Stimulated activated CD4-positive, alpha-beta T cell treated with anti-CD3 and anti-CD28 coated beads, Interleukin-2, amount 100 ng/mL, for 48 hours (primary cell): ENCODE data around the gene IFT81.
"Not testable (repeated sequence)": the region's sequence is repeated elsewhere in the genome, so short reads cannot be mapped to it uniquely, and the experiment has no call there.

ENCODE experiments used
- DNase-seq, 2 donors: peaks; one replicate each; pipeline ENCODE4 v3.0.0-alpha.2; 2020

The IFT81 gene

DNA sequence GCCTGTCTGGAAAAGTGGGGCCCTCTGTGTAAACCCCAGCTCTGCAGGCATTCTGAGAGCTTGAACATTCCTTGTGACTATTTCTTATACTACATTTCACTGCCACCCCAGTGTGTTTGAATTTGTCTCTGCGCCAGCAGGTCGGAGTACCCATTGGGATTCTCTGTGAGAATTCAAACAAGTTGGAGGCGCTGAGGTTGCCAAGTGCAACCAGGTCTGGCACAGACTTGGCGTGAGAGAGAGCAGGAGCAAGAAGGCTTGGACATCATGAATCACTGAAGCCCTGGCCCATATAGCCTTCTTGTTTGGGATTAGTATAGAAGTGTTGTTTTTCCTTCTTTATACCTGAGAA is 123.9 kb downstream of the IFT81 start:
- no peak for DNase-seq

DNA sequence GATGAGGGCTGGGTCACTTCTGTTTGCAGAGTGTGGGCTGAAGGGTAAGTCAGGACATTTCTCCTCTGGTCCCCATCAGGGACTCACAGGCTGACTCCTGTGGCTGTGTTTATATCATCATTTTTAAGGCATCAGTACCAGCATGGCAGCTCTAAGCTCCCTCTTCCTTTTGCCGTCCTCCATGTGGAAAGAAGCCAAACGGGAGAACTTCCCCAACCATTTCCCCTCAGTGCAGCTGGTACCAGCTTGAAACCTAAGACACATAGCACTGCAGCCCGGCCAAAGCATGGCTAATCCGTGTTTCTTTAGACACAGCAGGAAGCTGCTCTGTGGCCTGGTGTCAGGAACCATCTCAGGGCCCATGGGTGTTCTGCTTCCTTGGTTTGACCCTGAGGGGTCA is 124.9 kb downstream of the IFT81 start:
- DNase-seq = no peak

DNA sequence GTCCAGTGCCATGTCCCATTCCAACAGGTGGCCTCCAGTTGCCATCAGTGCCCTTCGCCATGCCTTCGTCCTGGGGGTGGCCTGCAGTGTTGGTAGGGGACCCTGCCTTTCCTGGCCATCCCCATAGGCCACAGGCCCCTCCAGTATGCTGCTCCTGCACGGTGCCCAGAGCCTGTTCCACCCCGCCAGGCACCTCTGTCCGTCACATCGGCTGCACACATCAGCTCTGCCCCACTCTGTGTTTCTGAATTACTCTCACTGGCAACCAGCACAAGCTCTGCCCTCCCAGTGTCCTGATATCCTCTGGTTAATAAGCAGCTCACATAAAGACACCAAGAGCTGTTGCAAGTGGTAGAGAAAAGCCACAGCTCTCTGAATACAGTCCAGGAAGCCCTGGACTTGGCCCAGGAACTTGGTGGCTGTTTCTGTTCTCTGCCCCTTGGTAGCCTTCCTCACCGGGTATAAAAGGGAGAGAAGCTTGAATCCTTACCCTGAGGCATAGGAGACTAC is 125.6 kb downstream of the IFT81 start:
- no peak for DNase-seq

DNA sequence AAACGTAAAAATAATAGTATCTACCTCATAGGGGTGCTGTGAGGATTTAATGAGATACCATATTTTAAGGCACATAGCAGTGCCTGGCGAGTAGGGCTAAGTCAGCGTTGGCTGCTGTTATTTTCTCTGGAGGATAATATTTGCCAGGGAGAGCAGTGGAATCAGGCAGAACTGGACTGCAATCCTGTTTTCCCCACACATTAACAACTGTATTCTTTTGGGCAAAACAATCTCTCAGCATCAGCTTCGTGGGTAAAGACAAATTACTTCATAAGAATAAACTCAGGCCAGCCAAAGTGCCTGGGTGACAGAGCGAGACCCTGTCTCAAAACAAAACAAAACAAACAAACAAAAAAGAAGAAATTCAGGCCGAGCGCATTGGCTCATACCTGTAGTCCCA is 127.2 kb downstream of the IFT81 start:
- no peak for DNase-seq

DNA sequence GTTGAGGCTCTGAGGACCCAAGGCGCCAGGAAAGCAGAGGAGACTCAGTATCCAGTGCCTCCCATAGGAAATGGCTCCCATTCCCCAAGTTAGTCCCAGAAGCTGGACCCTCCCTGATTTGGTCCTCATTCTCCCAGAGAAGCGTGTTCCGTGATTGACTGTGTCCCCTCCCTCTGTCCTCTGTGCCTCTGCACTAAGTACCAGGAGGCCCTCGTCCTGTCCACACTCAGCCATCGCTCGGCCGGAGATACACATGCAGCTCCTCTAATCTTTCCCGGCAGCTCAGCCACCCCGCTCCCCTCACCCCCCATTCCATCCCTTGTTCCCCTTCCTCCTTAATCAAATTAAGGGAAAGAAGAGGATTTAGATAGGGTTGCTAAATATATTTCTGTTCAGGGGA is 128.6 kb downstream of the IFT81 start:
- no peak for DNase-seq

DNA sequence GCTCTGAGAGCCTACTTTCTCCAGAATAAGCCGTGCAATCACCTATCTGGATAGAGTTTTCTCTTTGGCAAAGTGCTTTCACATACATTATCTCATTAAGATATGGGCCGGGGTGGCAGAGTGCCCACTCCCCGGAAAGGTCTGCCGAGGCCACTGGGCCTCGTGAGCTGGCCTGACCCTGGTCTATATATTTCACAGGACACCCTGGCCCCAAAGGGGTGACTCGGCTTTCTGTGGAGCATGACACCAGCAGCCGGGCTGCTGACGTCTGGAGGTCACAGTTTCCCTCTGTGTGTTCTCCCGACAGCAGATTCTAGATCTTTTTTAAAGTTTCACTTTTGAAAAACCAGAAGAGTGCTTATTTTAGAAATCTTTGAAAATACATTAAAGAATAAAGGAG is 129.0 kb downstream of the IFT81 start:
- DNase-seq = no peak

DNA sequence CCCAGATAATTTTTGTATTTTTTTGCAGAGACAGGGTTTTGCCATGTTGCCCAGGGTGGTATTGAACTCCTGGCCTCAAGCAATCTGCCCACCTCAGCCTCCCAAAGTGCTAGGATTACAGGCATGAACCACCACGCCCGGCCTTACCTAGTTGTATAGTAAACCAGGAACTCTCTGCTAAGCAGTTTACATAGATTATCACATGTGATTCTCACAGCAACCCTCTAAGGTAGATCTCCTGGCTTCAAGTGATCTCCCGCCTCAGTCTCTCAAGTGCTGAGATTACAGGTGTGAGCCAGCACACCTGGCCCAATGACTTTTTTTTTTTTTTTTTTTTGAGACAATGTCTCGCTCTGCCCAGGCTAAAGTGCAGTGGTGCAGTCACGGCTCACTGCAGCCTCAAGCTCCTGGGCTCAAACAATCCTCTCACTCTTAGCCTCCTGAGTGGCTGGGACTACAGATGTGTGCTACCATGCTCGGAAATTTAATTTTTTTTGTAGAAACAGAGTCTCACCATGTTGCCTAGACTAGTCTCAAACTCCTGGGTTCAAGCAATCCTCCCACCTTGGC is 130.9 kb downstream of the IFT81 start:
- no peak for DNase-seq

DNA sequence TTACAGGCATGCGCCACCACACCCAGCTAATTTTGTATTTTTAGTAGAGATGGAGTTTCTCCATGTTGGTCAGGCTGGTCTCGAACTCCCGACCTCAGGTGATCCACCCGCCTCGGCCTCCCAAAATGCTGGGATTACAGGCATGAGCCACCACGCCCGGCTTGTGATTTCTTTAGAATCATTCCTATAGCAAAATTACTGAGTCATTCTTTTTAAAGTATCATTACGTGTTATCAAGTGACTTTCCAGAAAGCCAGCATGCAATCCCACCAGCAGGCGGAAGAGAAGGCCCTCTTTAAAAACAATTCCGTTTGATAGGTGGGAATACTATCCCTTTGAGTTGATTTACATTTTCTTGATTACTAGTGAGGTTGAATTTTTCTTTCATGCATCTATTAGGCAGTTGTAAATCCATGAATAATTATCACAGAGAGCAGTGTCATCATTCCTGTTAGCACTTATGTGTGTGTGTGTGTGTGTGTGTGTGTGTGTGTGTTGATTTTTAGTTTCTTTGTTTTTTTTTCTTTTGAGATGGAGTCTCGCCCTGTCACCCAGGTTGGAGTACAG is 131.8 kb downstream of the IFT81 start:
- DNase-seq = not testable (repeated sequence)

DNA sequence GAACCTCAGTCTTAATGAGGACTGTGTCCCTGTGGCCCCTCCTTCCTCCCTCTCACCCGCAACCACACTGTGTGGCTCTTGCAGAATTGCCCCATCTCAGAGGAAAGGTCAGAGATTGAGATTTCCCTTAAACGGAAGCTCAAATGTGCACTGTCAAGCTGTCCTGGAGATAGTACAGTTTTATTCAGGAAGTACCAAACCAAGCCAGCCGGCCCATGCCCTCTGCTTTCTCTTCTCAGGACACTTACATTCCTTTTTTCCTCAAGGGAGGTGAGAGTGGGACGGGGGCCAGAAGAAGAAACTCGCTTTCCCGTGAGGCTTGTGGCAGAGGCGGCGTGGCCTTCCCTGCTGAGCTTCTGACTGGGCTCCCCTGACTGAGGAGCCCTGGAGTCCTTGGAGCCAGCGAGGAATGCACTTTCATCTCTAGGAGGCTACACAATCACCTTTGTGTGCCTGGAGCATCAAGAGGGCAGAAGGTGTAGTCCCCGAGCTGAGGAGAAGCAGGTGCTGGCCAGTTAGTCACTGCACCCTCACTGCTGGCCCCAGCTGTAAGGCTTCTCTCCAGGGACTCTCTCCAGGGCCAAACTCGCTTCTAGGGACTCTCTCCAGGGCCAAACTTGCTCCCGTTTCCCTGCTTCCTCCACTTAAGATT is 132.7 kb downstream of the IFT81 start:
- DNase-seq = no peak

DNA sequence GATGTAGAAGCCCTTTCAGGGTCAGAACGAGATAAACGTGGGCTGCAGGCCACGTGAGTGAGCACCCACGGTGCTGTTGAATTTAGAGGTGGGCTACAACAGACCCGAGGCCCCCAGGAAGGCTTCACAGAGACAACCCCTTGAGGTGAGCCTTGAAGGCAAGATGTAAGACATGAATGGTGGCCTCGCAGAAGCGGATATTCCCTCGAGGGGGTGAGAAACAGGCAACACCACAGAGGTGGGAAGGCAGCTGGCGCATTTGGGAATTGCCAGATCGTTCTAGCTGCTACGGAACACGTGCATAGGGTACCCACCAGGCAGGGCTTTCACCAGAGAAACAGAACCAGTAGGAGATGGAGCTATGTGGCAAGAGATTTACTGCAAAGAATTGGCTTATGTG is 134.3 kb downstream of the IFT81 start:
- no peak for DNase-seq

DNA sequence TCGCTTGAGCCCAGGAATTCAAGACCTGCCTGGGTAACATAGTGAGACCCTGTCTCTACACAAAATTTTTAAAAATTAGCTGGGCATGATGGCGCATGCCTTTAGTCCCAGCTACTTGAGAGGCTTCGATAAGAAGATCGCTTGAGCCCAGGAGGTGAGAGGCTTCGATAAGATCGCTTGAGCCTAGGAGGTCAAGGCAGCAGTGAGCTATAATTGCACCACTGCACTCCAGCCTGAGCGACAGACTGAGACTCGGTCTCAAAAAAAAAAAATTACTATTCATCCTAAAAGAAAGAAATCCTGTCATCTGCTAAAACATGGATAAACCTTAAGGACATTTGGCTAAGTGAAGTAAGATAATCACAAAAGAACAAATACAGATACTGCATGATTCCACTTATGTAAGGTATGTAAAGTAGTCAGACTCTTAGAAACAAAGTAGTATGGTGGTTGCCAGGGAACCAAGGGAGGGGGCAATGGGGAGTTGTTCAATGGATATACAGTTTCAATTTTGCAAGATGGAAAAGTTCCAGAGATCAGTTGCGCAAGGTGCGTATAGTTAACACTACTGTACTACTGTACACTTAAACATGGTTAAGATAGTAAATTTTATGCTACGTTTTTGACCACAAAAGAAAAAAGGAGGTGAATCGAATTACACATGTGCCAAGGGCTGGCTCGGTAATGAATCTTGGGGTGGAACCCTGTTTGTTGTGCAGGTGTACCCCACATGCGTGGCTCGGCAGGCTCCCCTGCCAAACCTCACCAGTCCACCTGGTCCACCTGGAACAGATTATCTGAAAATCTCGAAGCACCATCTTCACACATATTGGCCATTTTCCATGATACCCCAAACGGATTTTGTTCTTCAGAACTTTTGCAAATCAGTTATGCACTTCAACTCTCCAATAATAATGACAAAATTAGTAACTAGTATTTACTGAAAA is 138.6 kb downstream of the IFT81 start:
- no peak for DNase-seq

DNA sequence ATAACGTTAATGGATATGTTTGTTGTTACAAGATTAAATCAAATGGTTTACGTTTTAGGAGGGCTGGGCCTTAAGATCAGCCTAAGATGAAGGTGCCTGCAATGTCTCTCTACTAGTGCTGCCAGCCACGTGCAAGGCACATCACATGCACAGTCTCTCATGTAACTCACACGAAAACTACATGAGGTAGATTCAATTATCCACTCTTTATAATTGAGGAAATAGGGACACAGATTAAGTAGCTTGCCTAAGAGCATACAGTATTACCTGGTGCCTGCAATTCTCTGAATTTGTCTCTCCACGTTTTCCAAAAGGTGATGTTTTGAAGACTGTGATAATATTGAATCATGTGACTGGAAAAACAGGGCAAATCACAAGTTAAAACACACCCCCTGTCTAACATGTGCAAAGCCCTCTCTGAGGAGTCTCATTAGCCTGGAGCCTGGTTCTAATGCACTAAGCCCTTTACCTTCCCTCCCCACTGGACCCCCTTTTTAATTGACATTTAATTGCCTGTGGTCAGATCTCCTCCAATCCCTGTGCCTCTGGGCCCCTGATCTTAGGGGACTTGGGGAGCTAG is 142.3 kb downstream of the IFT81 start:
- DNase-seq = no peak

DNA sequence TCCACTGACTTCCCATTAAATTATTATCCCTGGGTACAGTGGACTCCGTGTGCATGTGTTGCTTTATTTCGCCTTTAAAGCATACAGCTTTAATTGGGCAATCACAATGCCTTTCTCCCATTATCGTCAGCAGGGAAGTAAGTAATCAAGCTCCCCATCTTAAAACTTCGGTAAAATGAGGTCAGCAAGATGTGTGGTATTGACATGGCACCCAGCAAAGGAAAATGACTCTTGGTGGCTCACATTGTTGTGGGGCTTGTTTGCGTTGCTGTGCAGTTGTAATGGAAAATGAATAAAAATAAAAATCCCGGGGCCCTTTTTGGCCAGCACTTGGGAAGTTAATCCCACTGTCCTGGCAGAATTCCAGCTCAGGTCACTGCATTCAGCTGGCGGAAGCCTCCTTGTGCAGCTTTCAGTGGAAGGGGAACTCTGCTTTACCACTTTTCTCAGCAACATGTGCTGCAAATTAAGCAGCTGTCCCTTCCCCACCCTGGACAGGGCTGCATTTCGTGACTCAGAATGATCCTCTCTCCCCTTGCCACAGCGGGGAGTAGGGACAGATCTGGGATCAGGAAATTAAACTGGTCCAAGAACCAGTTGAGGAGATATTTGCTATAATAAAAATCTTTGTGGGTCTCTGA is 142.9 kb downstream of the IFT81 start:
- no peak for DNase-seq
